Esophagus squamous epithelium (tissue), 4 donors: ENCODE results near the gene CUL3.

Source experiments
- CTCF ChIP-seq, 6 experiments: fragments of 450-650 bp in 4 of 6; fragments of 200-600 bp in 2 of 6; sonication (generic) in 2 of 6; IDR thresholded peaks; one replicate each; pipeline ENCODE4 v1.5.1; 2016 to 2019; ENCODE audit warnings: antibody characterized with exemption in 6 of 6, mild to moderate bottlenecking in 4 of 6, moderate library complexity in 4 of 6
- POLR2A ChIP-seq, 4 donors: fragments of 450-650 bp; IDR thresholded peaks; one replicate each; pipeline ENCODE4 v1.6.1; 2017; ENCODE audit warnings: antibody characterized with exemption in 4 of 4, mild to moderate bottlenecking in 4 of 4, moderate library complexity in 3 of 4

- TF ChIP-seq CTCF (IDR thresholded peaks at IDR 0.05): no peak
- no peak for TF ChIP-seq POLR2A (IDR thresholded peaks at IDR 0.05)
These were observed 24.6 kb downstream of the CUL3 start for GRCh38 chr2:224560549-224560948.
